ENCODE results near the gene OR6C70. TPM values are rescaled to one million over a fixed set of nuclear protein-coding genes. Genes with fewer than 3 reads are reported as not detected.
"Not testable (repeated sequence)": the region's sequence is repeated elsewhere in the genome, so short reads cannot be mapped to it uniquely, and the experiment has no call there.

The OR6C70 gene
- total RNA-seq, 2 donors from 2014 or later: not detected

- H3K36me3 ChIP-seq: no peaks in the 10 kb centered on the region
- no peaks in the 10 kb centered on the region for H3K9me3 ChIP-seq
- intact Hi-C loops (cut with DNase I): no loop called here
These were observed 24.6 kb downstream of the OR6C70 start for GRCh38 chr12:55445357-55445756.

GRCh38 chr12:55443776-55444175 is 26.2 kb downstream of the OR6C70 start, which contains the start of gene OR6C2:
Gene OR6C2, plus strand, starts transcription at chr12:55444076. Its CDS starts 8,138 bp downstream, at chr12:55452214.
- H3K27ac ChIP-seq: no peak within 1 kb of the TSS
- intact Hi-C loops (cut with DNase I): no loop called here
- 35% methylated on average over 2 of the region's 2 CpGs for WGBS
- DNase-seq (ENCODE audit: low spot score): no peak
- no peaks in the 10 kb centered on the region for H3K4me1 ChIP-seq (replicated peaks)
- no peaks in the 10 kb centered on the region for H3K36me3 ChIP-seq
- H3K9me3 ChIP-seq: no peaks in the 10 kb centered on the region
- TF ChIP-seq POLR2A (IDR thresholded peaks at IDR 0.05) (no peak), POLR2AphosphoS5 (IDR thresholded peaks at IDR 0.05) (no peak)
- TF ChIP-seq, protein P1, sequence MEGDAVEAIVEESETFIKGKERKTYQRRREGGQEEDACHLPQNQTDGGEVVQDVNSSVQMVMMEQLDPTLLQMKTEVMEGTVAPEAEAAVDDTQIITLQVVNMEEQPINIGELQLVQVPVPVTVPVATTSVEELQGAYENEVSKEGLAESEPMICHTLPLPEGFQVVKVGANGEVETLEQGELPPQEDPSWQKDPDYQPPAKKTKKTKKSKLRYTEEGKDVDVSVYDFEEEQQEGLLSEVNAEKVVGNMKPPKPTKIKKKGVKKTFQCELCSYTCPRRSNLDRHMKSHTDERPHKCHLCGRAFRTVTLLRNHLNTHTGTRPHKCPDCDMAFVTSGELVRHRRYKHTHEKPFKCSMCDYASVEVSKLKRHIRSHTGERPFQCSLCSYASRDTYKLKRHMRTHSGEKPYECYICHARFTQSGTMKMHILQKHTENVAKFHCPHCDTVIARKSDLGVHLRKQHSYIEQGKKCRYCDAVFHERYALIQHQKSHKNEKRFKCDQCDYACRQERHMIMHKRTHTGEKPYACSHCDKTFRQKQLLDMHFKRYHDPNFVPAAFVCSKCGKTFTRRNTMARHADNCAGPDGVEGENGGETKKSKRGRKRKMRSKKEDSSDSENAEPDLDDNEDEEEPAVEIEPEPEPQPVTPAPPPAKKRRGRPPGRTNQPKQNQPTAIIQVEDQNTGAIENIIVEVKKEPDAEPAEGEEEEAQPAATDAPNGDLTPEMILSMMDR (IDR thresholded peaks at IDR 0.05): no peak
- H3K4me3 ChIP-seq: no peak within 1 kb of the TSS
- no peaks in the 10 kb centered on the region for H3K27me3 ChIP-seq (replicated peaks; ENCODE audit: insufficient read depth)

More at GRCh38 chr12:55445357-55445756, 24.6 kb downstream of the OR6C70 start:
- Histone ChIP-seq H3K4me1 (replicated peaks) (no peaks in the 10 kb centered on the region), H3K27ac (no peak overlapping the region), H3K27me3 (replicated peaks; ENCODE audit: insufficient read depth) (no peaks in the 10 kb centered on the region), H3K4me3 (no peak overlapping the region)
- TF ChIP-seq POLR2AphosphoS5 (IDR thresholded peaks at IDR 0.05) (no peak), POLR2A (IDR thresholded peaks at IDR 0.05) (no peak)
- TF ChIP-seq, protein P1 (IDR thresholded peaks at IDR 0.05): no peak
- DNase-seq (ENCODE audit: low spot score): no peak
- WGBS: 97% methylated on average over 1 of the region's 1 CpG

DNA sequence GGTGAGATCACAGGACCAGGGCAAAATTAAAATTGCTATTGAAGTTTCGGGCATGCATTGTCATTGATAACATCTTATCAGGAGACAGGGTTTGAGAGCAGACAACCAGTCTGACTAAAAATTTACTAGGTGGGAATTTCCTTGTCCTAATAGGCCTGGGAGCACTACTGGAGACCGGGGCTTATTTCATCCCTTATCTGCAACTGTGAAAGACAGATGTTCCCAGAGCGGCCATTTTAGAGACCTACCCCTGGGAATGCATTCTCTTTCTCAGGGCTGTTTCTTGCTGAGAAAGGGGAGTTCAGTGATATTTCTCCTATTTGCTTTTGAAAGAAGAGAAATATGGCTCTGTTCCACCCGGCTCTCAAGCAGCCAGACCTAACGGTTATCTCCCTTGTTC is 28.7 kb downstream of the OR6C70 start:
- WGBS: 76% methylated on average over 5 of the region's 5 CpGs
- H3K4me3 ChIP-seq; H3K9me3 ChIP-seq; DNase-seq (ENCODE audit: low spot score); H3K27me3 ChIP-seq (replicated peaks; ENCODE audit: insufficient read depth); intact Hi-C loops (cut with DNase I); H3K4me1 ChIP-seq (replicated peaks); H3K27ac ChIP-seq; H3K36me3 ChIP-seq: not testable (repeated sequence)

- TF ChIP-seq POLR2AphosphoS5 (IDR thresholded peaks at IDR 0.05) (no peak), POLR2A (IDR thresholded peaks at IDR 0.05) (no peak)
- TF ChIP-seq, protein P1 (IDR thresholded peaks at IDR 0.05): no peak
These were observed 41.4 kb downstream of the OR6C70 start for GRCh38 chr12:55428331-55429243.

DNA sequence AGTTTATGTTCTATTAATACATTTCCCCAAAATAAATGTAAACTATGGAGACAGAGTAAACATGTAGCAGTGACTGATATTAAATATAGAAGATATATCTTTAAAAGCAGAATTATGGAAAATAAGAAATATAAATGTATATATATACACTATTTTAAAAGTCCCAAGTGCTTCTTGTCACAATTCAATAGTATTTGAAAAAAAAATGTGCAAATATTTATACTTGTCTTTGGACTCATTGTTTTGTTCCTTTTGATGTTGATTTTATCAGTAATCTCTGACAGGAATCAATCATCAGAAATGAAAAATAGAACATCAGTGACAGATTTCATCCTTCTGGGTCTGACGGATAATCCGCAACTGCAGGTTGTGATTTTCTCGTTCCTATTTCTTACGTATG is 44.0 kb downstream of the OR6C70 start, which contains the start of gene OR6C76:
Gene OR6C76 (plus strand): TSS at position 301 of the 400 bp plus-strand sequence. CDS start 0 bp downstream, at position 301.
- Histone ChIP-seq H3K4me1 (replicated peaks) (no peaks in the 10 kb centered on the region), H3K4me3 (no peak within 1 kb of the TSS), H3K36me3 (no peaks in the 10 kb centered on the region), H3K27me3 (replicated peaks; ENCODE audit: insufficient read depth) (no peaks in the 10 kb centered on the region), H3K9me3 (no peaks in the 10 kb centered on the region), H3K27ac (no peak within 1 kb of the TSS)
- TF ChIP-seq POLR2AphosphoS5 (IDR thresholded peaks at IDR 0.05) (no peak), POLR2A (IDR thresholded peaks at IDR 0.05) (no peak)
- TF ChIP-seq, protein P1 (IDR thresholded peaks at IDR 0.05): no peak
- no peak for DNase-seq (ENCODE audit: low spot score)
- WGBS: 79% methylated on average over 4 of the region's 4 CpGs
- intact Hi-C loops (cut with DNase I): no loop called here

More at GRCh38 chr12:55428331-55429243, 41.4 kb downstream of the OR6C70 start:
- Histone ChIP-seq H3K4me1 (replicated peaks) (no peaks in the 10 kb centered on the region), H3K27ac (no peak overlapping the region), H3K4me3 (no peak overlapping the region), H3K36me3 (no peaks in the 10 kb centered on the region), H3K27me3 (replicated peaks; ENCODE audit: insufficient read depth) (no peaks in the 10 kb centered on the region), H3K9me3 (no peaks in the 10 kb centered on the region)
- intact Hi-C loops (cut with DNase I): no loop called here
- DNase-seq (ENCODE audit: low spot score): no peak
- 7% methylated on average over 1 of the region's 1 CpG for WGBS

Measured in prostate gland (tissue), 2 donors.